Neural cell (in vitro differentiated cells): Measurements from ENCODE around the gene ETFA. TPM values are rescaled to one million over a fixed set of nuclear protein-coding genes. Genes with fewer than 3 reads are reported as not detected.
"Not testable (repeated sequence)": the region's sequence is repeated elsewhere in the genome, so short reads cannot be mapped to it uniquely, and the experiment has no call there.

ENCODE experiments used
- H2AFZ ChIP-seq: fragments of 200-600, 300-800 bp; sonication (generic), shearing (Covaris generic); 2 replicates; pipeline ENCODE4 v1.6.0; 2014; ENCODE audit warnings: low read depth, mild to moderate bottlenecking, antibody characterized with exemption, low read length, moderate library complexity
- H3F3A ChIP-seq: fragments of 200-600 bp; shearing (Covaris generic); 2 replicates; pipeline ENCODE4 v1.6.1; 2016; ENCODE audit warnings: mild to moderate bottlenecking, moderate library complexity, mixed read lengths, antibody characterized with exemption, low read length; ENCODE audit not compliant: insufficient read depth, poor library complexity, severe bottlenecking
- H3K27ac ChIP-seq: fragments of 200-600, 300-800 bp; sonication (generic), shearing (Covaris generic); 2 replicates; pipeline ENCODE4 v1.5.1; 2014; ENCODE audit warnings: mild to moderate bottlenecking, low read length, moderate library complexity
- H3K27me3 ChIP-seq: fragments of 300-800, 200-600 bp; sonication (generic), shearing (Covaris generic); 2 replicates; pipeline ENCODE4 v1.6.0; 2014; ENCODE audit warnings: mild to moderate bottlenecking, low read depth, low read length, moderate library complexity; ENCODE audit not compliant: insufficient read depth
- H3K36me3 ChIP-seq: fragments of 300-800, 200-600 bp; sonication (generic), shearing (Covaris generic); 2 replicates; pipeline ENCODE4 v1.5.1; 2014; ENCODE audit warnings: mild to moderate bottlenecking, antibody characterized with exemption, low read length, moderate library complexity; ENCODE audit not compliant: insufficient read depth
- H3K4me2 ChIP-seq: fragments of 300-800, 200-600 bp; sonication (generic), shearing (Covaris generic); 2 replicates; pipeline ENCODE4 v1.6.0; 2014; ENCODE audit warnings: mild to moderate bottlenecking, low read length
- H3K4me3 ChIP-seq: fragments of 300-800, 200-600 bp; sonication (generic), shearing (Covaris generic); 2 replicates; pipeline ENCODE4 v1.5.1; 2014; ENCODE audit warnings: mild to moderate bottlenecking, low read length, moderate library complexity
- H3K79me2 ChIP-seq: fragments of 200-600 bp; shearing (Covaris generic); replicated peaks from 2 replicates; pipeline ENCODE4 v1.6.0; 2014; ENCODE audit warnings: mild to moderate bottlenecking, low read length, moderate library complexity; ENCODE audit not compliant: insufficient read depth
- H3K9ac ChIP-seq: fragments of 300-800, 200-600 bp; sonication (generic), shearing (Covaris generic); 2 replicates; pipeline ENCODE4 v1.6.1; 2016; ENCODE audit warnings: mild to moderate bottlenecking, low read length, mixed read lengths
- H3K9me2 ChIP-seq: fragments of 200-600 bp; shearing (Covaris generic); 2 replicates; pipeline ENCODE4 v1.6.1; 2016; ENCODE audit warnings: mild to moderate bottlenecking, low read length, mixed read lengths; ENCODE audit not compliant: insufficient read depth
- H3K9me3 ChIP-seq: fragments of 200-600, 300-800 bp; sonication (generic), shearing (Covaris generic); 2 replicates; pipeline ENCODE4 v1.6.1; 2016; ENCODE audit warnings: mild to moderate bottlenecking, mixed run types, low read length, moderate library complexity, mixed read lengths
- H4K20me1 ChIP-seq: fragments of 200-600 bp; shearing (Covaris generic); 2 replicates; pipeline ENCODE4 v1.6.1; 2016; ENCODE audit warnings: mild to moderate bottlenecking, mixed run types; ENCODE audit not compliant: insufficient read depth
- EP300 ChIP-seq: fragments of 450-650 bp; conservative IDR thresholded peaks from 2 replicates; pipeline ENCODE4 v1.6.1; 2014; ENCODE audit warnings: antibody characterized with exemption, mild to moderate bottlenecking, moderate library complexity; ENCODE audit not compliant: poor library complexity, severe bottlenecking
- EZH2 ChIP-seq: fragments of 200-600, 300-800 bp; shearing (Covaris generic), sonication (generic); IDR thresholded peaks from 2 replicates; pipeline ENCODE4 v1.6.1; 2014; ENCODE audit warnings: antibody characterized with exemption, low read length, borderline replicate concordance, mild to moderate bottlenecking; ENCODE audit not compliant: insufficient read depth, poor library complexity, severe bottlenecking
- MXI1 ChIP-seq: fragments of 450-650 bp; conservative IDR thresholded peaks from 2 replicates; pipeline ENCODE4 v1.6.1; 2014; ENCODE audit warnings: antibody characterized with exemption, mild to moderate bottlenecking; ENCODE audit not compliant: poor library complexity, severe bottlenecking
- POLR2AphosphoS5 ChIP-seq: IDR thresholded peaks from 2 replicates; pipeline ENCODE4 v1.6.1; 2012
- RAD21 ChIP-seq: fragments of 450-650 bp; conservative IDR thresholded peaks from 2 replicates; pipeline ENCODE4 v1.6.1; 2014; ENCODE audit warnings: antibody characterized with exemption, mild to moderate bottlenecking, moderate library complexity
- SMC3 ChIP-seq: fragments of 450-650 bp; conservative IDR thresholded peaks from 2 replicates; pipeline ENCODE4 v1.6.1; 2014; ENCODE audit warnings: antibody characterized with exemption, mild to moderate bottlenecking, moderate library complexity; ENCODE audit not compliant: poor library complexity
- TAF1 ChIP-seq: IDR thresholded peaks from 2 replicates; pipeline ENCODE4 v1.6.1; 2012; ENCODE audit warnings: low read depth
- polyA plus RNA-seq: library from polyadenylated mRNA; depleted of rRNA; stranded (reverse); fragments of >200 nt; gene quantifications from 2 replicates; pipeline ENCODE4 v1.2.3, GENCODE V29; 2014
- TF ChIP-seq, protein P1 (sequence below): fragments of 450-650 bp; IDR thresholded peaks from 2 replicates; pipeline ENCODE4 v1.5.1; 2014; ENCODE audit warnings: antibody characterized with exemption, mild to moderate bottlenecking, moderate library complexity; ENCODE audit not compliant: poor library complexity, severe bottlenecking

Gene ETFA
- polyA plus RNA-seq, 1 donor from 2014 or later: 145 TPM

DNA sequence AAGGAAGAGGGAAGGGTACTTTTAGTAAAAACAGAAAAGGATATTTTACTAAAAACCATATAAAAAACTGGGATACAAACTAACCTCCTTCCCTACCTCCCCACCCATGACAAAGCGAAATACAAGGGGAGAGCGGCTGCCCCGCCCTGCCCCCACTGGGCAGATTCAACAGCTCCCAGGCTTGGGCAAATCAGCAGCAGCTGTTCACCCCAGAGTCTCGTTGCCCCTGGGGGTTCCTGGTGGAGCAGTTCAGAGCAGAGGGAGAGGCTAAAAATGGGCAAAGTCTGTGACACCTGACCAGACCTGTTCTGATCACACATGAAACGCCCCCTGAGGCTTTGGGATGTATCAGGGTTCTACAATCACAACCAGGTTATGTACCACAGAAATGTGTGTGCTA, 2.5 kb upstream of the ETFA start:
- Histone ChIP-seq H4K20me1 (no peaks in the 10 kb centered on the region), H3K4me3 (no peak overlapping the region), H3K27ac (no peak overlapping the region), H3K9me2 (no peaks in the 10 kb centered on the region), H3K27me3 (no peaks in the 10 kb centered on the region), H3K4me2 (no peak overlapping the region), H3F3A (no peaks in the 10 kb centered on the region), H2AFZ (no peak overlapping the region), H3K9me3 (no peaks in the 10 kb centered on the region), H3K9ac (no peak overlapping the region), H3K36me3 (no peaks in the 10 kb centered on the region), H3K79me2 (peaks cover 16% of the 10 kb centered on the region)
- TF ChIP-seq EZH2 (no peak), POLR2AphosphoS5 (no peak), MXI1 (no peak), SMC3 (no peak), EP300 (no peak), TAF1 (no peak), RAD21 (no peak)

DNA sequence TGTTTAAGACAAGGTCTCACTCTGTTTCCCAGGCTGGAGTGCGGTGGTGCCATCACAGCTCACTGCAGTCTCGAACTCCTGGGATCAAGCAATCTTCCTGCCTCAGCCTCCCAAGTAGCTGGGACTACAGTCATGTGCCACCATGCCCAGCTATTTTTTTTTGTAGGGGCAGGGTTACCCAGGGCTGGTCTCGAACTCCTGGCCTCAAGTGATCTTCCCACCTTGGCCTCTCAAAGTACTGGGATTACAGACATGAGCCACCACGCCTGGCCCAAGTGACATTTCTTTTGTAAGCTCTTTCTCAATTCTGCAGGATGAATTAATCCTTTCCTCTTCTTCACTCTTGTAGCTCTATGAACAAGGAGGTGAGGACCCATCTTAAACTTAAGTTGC, 1.9 kb upstream of the ETFA start:
- not testable (repeated sequence) for H3F3A ChIP-seq, H3K27ac ChIP-seq, H3K9me2 ChIP-seq, H3K9ac ChIP-seq, H3K27me3 ChIP-seq, H3K4me3 ChIP-seq, H3K9me3 ChIP-seq, H2AFZ ChIP-seq, H4K20me1 ChIP-seq, H3K36me3 ChIP-seq, H3K4me2 ChIP-seq
- H3K79me2 ChIP-seq: peaks cover 21% of the 10 kb centered on the region

DNA sequence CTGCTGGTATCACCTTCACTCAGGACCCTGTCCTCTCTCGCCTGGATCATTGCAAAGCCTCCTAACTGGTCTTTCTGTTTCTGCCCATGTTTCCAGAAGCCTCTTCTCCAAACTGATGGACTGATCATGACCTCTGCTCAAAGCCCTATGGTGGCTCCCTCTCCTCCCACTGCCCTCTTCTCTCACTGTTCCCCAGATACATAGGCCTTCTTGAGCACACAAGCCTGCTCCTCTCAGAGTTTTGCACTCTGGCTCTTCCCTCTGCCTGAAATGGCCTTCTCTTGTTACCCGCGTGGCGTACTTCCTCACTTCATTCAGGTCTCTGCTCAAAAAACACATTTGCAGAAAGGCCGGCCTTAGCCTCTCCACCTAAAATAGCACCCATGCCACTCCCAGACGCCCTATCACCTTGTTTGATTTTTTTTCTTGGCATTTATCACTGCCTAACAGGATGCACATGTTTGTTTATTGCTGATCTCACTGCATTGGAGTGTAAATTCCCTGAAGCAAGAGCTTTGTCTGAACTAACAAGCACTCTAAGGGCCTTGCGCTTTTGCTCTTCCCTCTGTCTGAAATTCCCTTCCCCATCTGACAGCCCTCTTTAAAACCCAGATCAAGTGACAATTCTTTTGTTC, 1.4 kb upstream of the ETFA start:
- Histone ChIP-seq H3K79me2 (peaks cover 27% of the 10 kb centered on the region), H3K27ac (no peak overlapping the region), H2AFZ (no peak overlapping the region), H3K9me2 (no peaks in the 10 kb centered on the region), H4K20me1 (no peaks in the 10 kb centered on the region), H3F3A (no peaks in the 10 kb centered on the region), H3K36me3 (no peaks in the 10 kb centered on the region), H3K9me3 (no peaks in the 10 kb centered on the region), H3K9ac (no peak overlapping the region), H3K4me2 (no peak overlapping the region), H3K27me3 (no peaks in the 10 kb centered on the region), H3K4me3 (no peak overlapping the region)
- TF ChIP-seq, protein P1, sequence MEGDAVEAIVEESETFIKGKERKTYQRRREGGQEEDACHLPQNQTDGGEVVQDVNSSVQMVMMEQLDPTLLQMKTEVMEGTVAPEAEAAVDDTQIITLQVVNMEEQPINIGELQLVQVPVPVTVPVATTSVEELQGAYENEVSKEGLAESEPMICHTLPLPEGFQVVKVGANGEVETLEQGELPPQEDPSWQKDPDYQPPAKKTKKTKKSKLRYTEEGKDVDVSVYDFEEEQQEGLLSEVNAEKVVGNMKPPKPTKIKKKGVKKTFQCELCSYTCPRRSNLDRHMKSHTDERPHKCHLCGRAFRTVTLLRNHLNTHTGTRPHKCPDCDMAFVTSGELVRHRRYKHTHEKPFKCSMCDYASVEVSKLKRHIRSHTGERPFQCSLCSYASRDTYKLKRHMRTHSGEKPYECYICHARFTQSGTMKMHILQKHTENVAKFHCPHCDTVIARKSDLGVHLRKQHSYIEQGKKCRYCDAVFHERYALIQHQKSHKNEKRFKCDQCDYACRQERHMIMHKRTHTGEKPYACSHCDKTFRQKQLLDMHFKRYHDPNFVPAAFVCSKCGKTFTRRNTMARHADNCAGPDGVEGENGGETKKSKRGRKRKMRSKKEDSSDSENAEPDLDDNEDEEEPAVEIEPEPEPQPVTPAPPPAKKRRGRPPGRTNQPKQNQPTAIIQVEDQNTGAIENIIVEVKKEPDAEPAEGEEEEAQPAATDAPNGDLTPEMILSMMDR: no peak
- no peak for TF ChIP-seq TAF1
